ENCODE results near the gene MINAR2.

GRCh38 chr5:129746876-129747275 lies 1.0 kb upstream of the MINAR2 start:
- TF ChIP-seq CTCF (IDR thresholded peaks at IDR 0.05), result no peak
- TF ChIP-seq POLR2A (IDR thresholded peaks at IDR 0.05), result no peak
